Esophagus muscularis mucosa (tissue), 3 donors: Measurements from ENCODE around the gene RAPH1.

Source experiments
- CTCF ChIP-seq, 3 experiments: fragments of 200-600 bp in 2 of 3; fragments of 450-650 bp in 1 of 3; sonication (generic) in 2 of 3; IDR thresholded peaks; one replicate each; pipeline ENCODE4 v1.5.1; 2017 to 2019; ENCODE audit warnings: antibody characterized with exemption in 3 of 3, mild to moderate bottlenecking in 2 of 3, moderate library complexity in 1 of 3
- POLR2A ChIP-seq: fragments of 450-650 bp; IDR thresholded peaks from one replicate; pipeline ENCODE4 v1.6.1; 2017; ENCODE audit warnings: antibody characterized with exemption, moderate library complexity, mild to moderate bottlenecking, low read depth
- POLR2AphosphoS5 ChIP-seq, 2 donors: sonication (generic); formaldehyde crosslinking; IDR thresholded peaks; one replicate each; pipeline ENCODE4 v1.6.1; 2017; ENCODE audit warnings: antibody characterized with exemption in 2 of 2

GRCh38 chr2:203470371-203470770 is 64.7 kb downstream of the RAPH1 start:
- TF ChIP-seq CTCF (IDR thresholded peaks at IDR 0.05) (no peak), POLR2AphosphoS5 (IDR thresholded peaks at IDR 0.05) (no peak), POLR2A (no peak)
